HL-60 (cell line): ENCODE data around the gene IQCE.
A peak's percentile ranks its signal among the peaks of the same experiment; 100 is the strongest.

Source experiments
- DNase-seq, 2 experiments: peaks; one replicate each; pipeline ENCODE4 v3.0.0-alpha.2; 2010 to 2020; ENCODE audit warnings: low read depth in 1 of 2, low spot score in 1 of 2
- H3K27ac ChIP-seq: fragments of 250-450 bp; sonication (Bioruptor Pico); replicated peaks from 2 replicates; pipeline ENCODE4 v1.5.1; 2020; ENCODE audit warnings: mild to moderate bottlenecking, moderate library complexity
- H3K27me3 ChIP-seq: fragments of 250-450 bp; sonication (Bioruptor Pico); 2 replicates; pipeline ENCODE4 v1.5.1; 2021; ENCODE audit warnings: mild to moderate bottlenecking, moderate library complexity; ENCODE audit not compliant: insufficient read depth, poor library complexity, severe bottlenecking
- H3K4me3 ChIP-seq: replicated peaks from 2 replicates; pipeline ENCODE4 v1.5.1; 2011; ENCODE audit warnings: mild to moderate bottlenecking, control low read depth, low read length; ENCODE audit not compliant: insufficient read depth
- GABPA ChIP-seq: IDR thresholded peaks from 2 replicates; pipeline ENCODE4 v1.6.1; 2012; ENCODE audit warnings: low read depth
- POLR2AphosphoS5 ChIP-seq: IDR thresholded peaks from 2 replicates; pipeline ENCODE4 v1.6.1; 2012; ENCODE audit warnings: low read depth
- SPI1 ChIP-seq: IDR thresholded peaks from 2 replicates; pipeline ENCODE4 v1.6.1; 2012; ENCODE audit warnings: low read depth, mild to moderate bottlenecking, borderline replicate concordance
- TF ChIP-seq, protein P1 (sequence below): IDR thresholded peaks from one replicate; pipeline ENCODE4 v1.5.1; 2011; ENCODE audit warnings: low read length, control low read depth, inconsistent platforms; ENCODE audit not compliant: insufficient read depth
- TF ChIP-seq, protein P2 (sequence below): IDR thresholded peaks from 2 replicates; pipeline ENCODE4 v1.6.1; 2012; ENCODE audit warnings: low read depth; ENCODE audit not compliant: insufficient replicate concordance

Gene IQCE

DNA sequence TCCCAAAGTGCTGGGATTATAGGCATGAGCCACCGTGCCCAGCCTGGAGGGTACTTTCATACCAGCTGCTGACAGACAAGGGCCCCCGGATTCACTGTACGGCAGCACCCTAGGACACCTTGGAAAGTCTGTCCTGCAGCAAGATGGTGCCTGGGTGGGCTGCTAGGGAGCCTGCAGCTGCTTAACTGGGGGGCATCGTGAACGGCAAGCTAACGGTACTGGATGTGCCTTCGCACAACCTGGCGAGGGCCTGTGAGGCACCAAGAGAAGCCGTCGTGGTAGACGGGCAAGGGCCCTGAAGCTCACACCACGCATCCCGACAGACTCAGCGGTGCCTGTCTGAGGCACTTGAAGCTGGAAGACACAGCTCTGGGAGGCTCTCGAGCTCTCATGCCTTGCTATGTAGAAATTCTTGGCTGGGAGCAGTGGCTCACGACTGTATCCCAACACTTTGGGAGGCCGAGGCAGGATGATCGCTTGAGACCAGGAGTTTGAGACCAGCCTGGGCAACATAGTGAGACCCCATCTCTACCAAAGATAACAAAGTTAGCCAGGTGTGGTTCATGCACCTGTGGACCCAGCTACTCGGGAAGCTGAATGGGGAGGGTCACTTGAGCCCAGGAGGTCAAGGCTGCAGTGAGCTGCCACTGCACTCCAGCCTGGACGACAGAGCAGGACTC is 12.9 kb upstream of the IQCE start:
- TF ChIP-seq, protein P1, sequence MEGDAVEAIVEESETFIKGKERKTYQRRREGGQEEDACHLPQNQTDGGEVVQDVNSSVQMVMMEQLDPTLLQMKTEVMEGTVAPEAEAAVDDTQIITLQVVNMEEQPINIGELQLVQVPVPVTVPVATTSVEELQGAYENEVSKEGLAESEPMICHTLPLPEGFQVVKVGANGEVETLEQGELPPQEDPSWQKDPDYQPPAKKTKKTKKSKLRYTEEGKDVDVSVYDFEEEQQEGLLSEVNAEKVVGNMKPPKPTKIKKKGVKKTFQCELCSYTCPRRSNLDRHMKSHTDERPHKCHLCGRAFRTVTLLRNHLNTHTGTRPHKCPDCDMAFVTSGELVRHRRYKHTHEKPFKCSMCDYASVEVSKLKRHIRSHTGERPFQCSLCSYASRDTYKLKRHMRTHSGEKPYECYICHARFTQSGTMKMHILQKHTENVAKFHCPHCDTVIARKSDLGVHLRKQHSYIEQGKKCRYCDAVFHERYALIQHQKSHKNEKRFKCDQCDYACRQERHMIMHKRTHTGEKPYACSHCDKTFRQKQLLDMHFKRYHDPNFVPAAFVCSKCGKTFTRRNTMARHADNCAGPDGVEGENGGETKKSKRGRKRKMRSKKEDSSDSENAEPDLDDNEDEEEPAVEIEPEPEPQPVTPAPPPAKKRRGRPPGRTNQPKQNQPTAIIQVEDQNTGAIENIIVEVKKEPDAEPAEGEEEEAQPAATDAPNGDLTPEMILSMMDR: no peak
- TF ChIP-seq GABPA (no peak), POLR2AphosphoS5 (no peak), SPI1 (no peak)
- TF ChIP-seq, protein P2, sequence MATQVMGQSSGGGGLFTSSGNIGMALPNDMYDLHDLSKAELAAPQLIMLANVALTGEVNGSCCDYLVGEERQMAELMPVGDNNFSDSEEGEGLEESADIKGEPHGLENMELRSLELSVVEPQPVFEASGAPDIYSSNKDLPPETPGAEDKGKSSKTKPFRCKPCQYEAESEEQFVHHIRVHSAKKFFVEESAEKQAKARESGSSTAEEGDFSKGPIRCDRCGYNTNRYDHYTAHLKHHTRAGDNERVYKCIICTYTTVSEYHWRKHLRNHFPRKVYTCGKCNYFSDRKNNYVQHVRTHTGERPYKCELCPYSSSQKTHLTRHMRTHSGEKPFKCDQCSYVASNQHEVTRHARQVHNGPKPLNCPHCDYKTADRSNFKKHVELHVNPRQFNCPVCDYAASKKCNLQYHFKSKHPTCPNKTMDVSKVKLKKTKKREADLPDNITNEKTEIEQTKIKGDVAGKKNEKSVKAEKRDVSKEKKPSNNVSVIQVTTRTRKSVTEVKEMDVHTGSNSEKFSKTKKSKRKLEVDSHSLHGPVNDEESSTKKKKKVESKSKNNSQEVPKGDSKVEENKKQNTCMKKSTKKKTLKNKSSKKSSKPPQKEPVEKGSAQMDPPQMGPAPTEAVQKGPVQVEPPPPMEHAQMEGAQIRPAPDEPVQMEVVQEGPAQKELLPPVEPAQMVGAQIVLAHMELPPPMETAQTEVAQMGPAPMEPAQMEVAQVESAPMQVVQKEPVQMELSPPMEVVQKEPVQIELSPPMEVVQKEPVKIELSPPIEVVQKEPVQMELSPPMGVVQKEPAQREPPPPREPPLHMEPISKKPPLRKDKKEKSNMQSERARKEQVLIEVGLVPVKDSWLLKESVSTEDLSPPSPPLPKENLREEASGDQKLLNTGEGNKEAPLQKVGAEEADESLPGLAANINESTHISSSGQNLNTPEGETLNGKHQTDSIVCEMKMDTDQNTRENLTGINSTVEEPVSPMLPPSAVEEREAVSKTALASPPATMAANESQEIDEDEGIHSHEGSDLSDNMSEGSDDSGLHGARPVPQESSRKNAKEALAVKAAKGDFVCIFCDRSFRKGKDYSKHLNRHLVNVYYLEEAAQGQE: no peak
- no peak overlapping the region for H3K4me3 ChIP-seq
- H3K27ac ChIP-seq: no peak overlapping the region
- no peak for DNase-seq
- no peaks in the 10 kb centered on the region for H3K27me3 ChIP-seq

DNA sequence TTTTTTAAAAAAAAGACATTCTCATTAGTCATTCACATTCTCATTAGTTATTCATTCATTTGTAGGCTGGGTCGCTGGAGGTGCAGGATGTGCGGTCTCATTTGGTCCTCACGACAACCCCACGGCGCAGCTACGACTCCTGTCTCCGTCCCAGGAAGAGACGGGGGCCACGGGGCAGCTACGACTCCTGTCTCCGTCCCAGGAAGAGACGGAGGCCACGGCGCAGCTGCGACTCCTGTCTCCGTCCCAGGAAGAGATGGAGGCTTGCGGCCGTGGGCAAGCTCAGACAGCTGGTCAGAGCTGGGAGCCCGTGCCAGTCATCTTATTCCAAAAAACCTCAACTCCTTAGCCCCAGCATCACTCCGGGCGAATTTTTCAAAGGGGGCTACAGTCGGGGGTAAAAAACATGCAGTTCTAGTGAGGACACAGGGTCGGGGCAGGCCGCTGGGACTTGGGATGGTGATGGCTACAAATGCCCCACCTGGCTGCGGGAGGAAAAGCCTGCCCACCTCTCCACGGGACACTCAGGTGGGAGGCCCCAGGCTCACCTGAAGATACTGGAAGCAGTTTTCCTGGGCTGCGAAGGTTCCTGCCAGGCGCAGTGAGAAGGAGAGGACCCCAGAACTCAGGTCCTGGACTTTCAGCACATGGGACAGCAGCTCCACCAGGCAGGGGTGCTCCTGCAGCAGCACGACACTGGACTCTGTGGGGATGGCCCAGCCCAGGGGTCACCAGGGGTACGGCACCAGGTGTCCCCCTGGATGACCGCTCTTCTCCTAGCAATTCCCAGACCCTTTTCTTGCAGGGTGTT is 11.8 kb upstream of the IQCE start:
- Histone ChIP-seq H3K4me3 (no peak overlapping the region), H3K27me3 (no peaks in the 10 kb centered on the region), H3K27ac (no peak overlapping the region)
- no peak for DNase-seq
- TF ChIP-seq, protein P1: no peak
- TF ChIP-seq, protein P2: peak; percentile 83
- TF ChIP-seq SPI1: no peak

DNA sequence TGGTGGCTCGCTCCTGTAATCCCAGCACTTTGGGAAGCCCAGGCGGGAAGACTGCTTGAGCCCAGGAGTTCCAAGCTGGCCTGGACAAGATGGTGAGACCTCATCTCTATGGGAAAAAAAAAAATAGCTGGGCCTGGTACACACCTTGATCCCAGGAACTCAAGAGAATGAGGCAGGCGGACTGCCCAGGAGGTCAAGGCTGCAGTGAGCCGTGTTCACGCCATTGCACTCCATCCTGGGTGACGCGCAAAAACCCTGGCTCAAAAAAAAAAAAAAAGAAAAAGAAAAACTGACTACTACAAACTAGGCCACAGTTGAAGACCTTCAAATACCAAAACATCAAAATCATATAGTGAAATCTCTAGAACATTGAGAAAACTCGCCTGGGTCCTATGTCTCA is 7.4 kb upstream of the IQCE start:
- H3K27ac ChIP-seq: no peak overlapping the region
- H3K4me3 ChIP-seq: no peak overlapping the region
- DNase-seq: no peak
- no peak for TF ChIP-seq GABPA
- TF ChIP-seq, protein P2: no peak
- TF ChIP-seq, protein P1: no peak
- H3K27me3 ChIP-seq: no peaks in the 10 kb centered on the region
